Skeletal muscle tissue (tissue), 4 donors: ENCODE results near the gene PUS10. TPM values are rescaled to one million over a fixed set of nuclear protein-coding genes. Genes with fewer than 3 reads are reported as not detected.
"Not testable (repeated sequence)": the region's sequence is repeated elsewhere in the genome, so short reads cannot be mapped to it uniquely, and the experiment has no call there.

Experiments
- H3K27ac ChIP-seq: one replicate; pipeline ENCODE4 v1.7.0; 2013; ENCODE audit warnings: mild to moderate bottlenecking, low read depth, low read length, inconsistent platforms
- H3K27me3 ChIP-seq, 3 donors: one replicate each; pipeline ENCODE4 v1.7.0; 2013; ENCODE audit warnings: low read length in 3 of 3; ENCODE audit not compliant: control insufficient read depth in 3 of 3, insufficient read depth in 3 of 3
- H3K36me3 ChIP-seq, 3 donors: one replicate each; pipeline ENCODE4 v1.7.0; 2013; ENCODE audit warnings: low read length in 3 of 3; ENCODE audit not compliant: control insufficient read depth in 3 of 3, insufficient read depth in 3 of 3
- H3K4me1 ChIP-seq, 3 donors: one replicate each; pipeline ENCODE4 v1.7.0; 2013; ENCODE audit warnings: low read length in 3 of 3, mild to moderate bottlenecking in 3 of 3; ENCODE audit not compliant: control insufficient read depth in 3 of 3, insufficient read depth in 3 of 3
- H3K4me3 ChIP-seq, 3 donors: one replicate each; pipeline ENCODE4 v1.7.0; 2013; ENCODE audit warnings: low read length in 3 of 3
- H3K9ac ChIP-seq, 3 donors: one replicate each; pipeline ENCODE4 v1.7.0; 2013; ENCODE audit warnings: low read length in 3 of 3, mild to moderate bottlenecking in 3 of 3, moderate library complexity in 2 of 3, low read depth in 1 of 3
- H3K9me3 ChIP-seq, 3 donors: one replicate each; pipeline ENCODE4 v1.7.0; 2013; ENCODE audit warnings: low read length in 3 of 3; ENCODE audit not compliant: control insufficient read depth in 3 of 3
- total RNA-seq: library from RNA; depleted of rRNA; stranded (reverse); fragments of >200 nt; gene quantifications from one replicate; pipeline ENCODE4 v1.2.3, GENCODE V29; 2014
- donor health status: Osteomylitis.

The PUS10 gene
- total RNA-seq, 1 donor from 2014 or later = 4.7 TPM

GRCh38 chr2:60947056-60947455, 71.0 kb downstream of the PUS10 start:
- H3K27ac ChIP-seq = no peak overlapping the region
- no peak overlapping the region for H3K4me3 ChIP-seq
- H3K9me3 ChIP-seq = no peaks in the 10 kb centered on the region
- H3K4me1 ChIP-seq = no peaks in the 10 kb centered on the region
- H3K9ac ChIP-seq = no peak overlapping the region
- H3K27me3 ChIP-seq = no peaks in the 10 kb centered on the region
- peaks cover 3 to 17% (median 16%) of the 10 kb centered on the region in 3 donors for H3K36me3 ChIP-seq

GRCh38 chr2:60945341-60945740, 72.7 kb downstream of the PUS10 start:
- Histone ChIP-seq H3K36me3 (peaks cover 3 to 15% (median 8%) of the 10 kb centered on the region in 3 donors), H3K4me1 (no peaks in the 10 kb centered on the region), H3K4me3 (no peak overlapping the region), H3K9me3 (no peaks in the 10 kb centered on the region), H3K27ac (no peak overlapping the region), H3K27me3 (no peaks in the 10 kb centered on the region), H3K9ac (no peak overlapping the region)

DNA sequence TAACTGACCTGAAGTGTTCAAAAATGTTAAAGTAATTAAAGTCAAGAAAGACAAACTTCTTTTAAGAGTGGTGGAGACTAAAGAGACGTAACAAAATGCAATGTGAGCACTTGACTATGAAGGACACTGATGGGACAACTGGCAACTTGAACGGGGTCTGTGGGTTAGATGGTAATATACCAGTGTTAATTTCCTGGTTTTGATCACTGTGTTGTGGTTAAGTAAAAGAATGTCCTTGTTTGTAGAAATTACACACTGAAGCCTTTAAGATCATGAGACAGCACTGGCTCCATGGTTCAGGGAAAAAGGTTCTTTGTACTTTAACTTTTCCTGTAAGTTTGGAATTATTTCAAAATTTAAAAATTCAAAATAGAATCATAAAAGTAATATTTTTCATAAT, 78.4 kb downstream of the PUS10 start:
- Histone ChIP-seq H3K27me3 (no peaks in the 10 kb centered on the region), H3K27ac (no peak overlapping the region), H3K36me3 (peaks cover 0 to 13% (median 6%) of the 10 kb centered on the region in 3 donors), H3K4me3 (no peak overlapping the region), H3K9ac (no peak overlapping the region), H3K4me1 (peaks cover 0 to 8% (median 3%) of the 10 kb centered on the region in 3 donors), H3K9me3 (no peaks in the 10 kb centered on the region)

DNA sequence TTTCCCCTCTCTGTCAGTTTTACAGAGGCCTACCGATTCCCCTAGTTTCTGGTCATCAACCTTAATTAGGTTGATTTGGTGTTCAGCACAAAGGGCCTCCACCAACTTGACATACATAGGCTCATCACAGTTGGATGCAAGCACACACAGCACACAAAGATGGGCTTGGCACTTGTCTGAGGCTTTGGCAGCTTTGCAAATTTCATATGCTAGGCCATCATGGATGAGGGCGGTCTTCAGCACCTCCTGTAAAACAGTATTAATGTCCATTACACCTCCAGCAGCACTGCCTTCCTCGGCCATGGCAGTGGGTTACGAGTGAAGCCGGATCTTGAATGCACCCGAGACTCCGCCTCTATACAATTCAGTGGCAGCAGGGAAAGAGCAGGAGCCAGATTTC, 79.8 kb downstream of the PUS10 start:
- Histone ChIP-seq H3K36me3 (peaks cover 0 to 9% (median 6%) of the 10 kb centered on the region in 3 donors), H3K4me1 (peaks cover 0 to 8% (median 3%) of the 10 kb centered on the region in 3 donors)

DNA sequence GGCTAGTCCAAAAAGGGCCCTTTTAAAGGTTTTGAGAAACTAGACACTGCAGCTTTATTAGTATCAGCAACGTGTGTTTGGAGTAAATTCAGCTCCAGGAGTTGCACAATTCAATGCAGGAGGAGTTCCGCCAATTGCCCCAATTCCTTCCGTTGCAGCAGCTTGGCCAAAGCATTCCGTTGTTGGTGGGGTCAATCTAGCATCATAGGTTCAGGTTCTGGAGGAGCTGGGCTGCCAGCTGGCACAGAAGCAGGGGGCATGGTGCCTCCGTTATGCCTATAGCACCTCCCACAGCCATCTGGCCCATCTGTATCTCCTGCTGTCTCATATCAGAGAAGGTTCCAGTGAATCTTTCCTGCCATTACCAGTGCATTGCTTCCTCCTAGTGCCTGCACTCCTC, 81.3 kb downstream of the PUS10 start:
- Histone ChIP-seq H3K27me3 (no peaks in the 10 kb centered on the region), H3K36me3 (peaks cover 0 to 10% (median 6%) of the 10 kb centered on the region in 3 donors), H3K9ac (no peak overlapping the region), H3K4me3 (no peak overlapping the region), H3K27ac (no peak overlapping the region), H3K9me3 (no peaks in the 10 kb centered on the region), H3K4me1 (peaks cover 0 to 8% (median 3%) of the 10 kb centered on the region in 3 donors)

More for the DNA sequence above, 79.8 kb downstream of the PUS10 start:
- H3K9me3 ChIP-seq = no peaks in the 10 kb centered on the region
- no peaks in the 10 kb centered on the region for H3K27me3 ChIP-seq
- no peak overlapping the region for H3K4me3 ChIP-seq
- no peak overlapping the region for H3K27ac ChIP-seq
- no peak overlapping the region for H3K9ac ChIP-seq

DNA sequence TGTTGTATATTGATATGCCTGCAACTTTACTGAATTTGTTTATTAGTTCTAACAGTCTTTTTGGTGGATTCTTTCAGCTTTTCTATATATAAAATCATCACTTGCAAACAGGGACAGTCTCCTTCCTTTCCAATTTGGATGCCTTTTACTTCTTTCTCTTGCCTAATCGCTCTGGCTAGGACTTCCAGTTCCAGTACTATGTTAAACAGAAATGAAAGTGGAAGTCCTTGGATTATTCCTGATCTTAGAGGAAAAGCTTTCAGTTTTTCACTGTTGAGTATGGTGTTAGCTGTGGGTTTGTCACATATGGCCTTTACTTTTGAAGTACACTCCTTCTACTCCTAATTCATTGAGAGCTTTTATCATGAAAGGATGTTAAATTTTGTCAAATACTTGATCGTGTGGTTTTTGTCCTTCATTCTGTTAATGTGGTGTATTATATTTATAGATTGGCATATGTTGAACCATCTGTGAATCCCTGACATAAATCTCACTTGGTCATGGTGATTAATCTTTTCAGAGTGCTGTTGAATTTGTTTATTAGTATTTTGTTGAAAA, 83.8 kb downstream of the PUS10 start:
- Histone ChIP-seq H3K36me3 (peaks cover 0 to 8% (median 6%) of the 10 kb centered on the region in 3 donors), H3K27ac (no peak overlapping the region)

GRCh38 chr2:60932954-60933353, 85.1 kb downstream of the PUS10 start:
- no peak overlapping the region for H3K4me3 ChIP-seq
- peaks cover 0 to 6% (median 0%) of the 10 kb centered on the region in 3 donors for H3K36me3 ChIP-seq
- no peaks in the 10 kb centered on the region for H3K9me3 ChIP-seq
- H3K27me3 ChIP-seq = no peaks in the 10 kb centered on the region
- H3K9ac ChIP-seq = no peak overlapping the region
- peaks cover 0 to 8% (median 3%) of the 10 kb centered on the region in 3 donors for H3K4me1 ChIP-seq
- no peak overlapping the region for H3K27ac ChIP-seq

More for the DNA sequence above, 83.8 kb downstream of the PUS10 start:
- H3K9ac ChIP-seq = no peak overlapping the region
- H3K4me1 ChIP-seq = peaks cover 0 to 8% (median 3%) of the 10 kb centered on the region in 3 donors
- no peaks in the 10 kb centered on the region for H3K27me3 ChIP-seq
- H3K4me3 ChIP-seq = no peak overlapping the region
- H3K9me3 ChIP-seq = no peaks in the 10 kb centered on the region

GRCh38 chr2:60932061-60932460, 86.0 kb downstream of the PUS10 start:
- H3K4me1 ChIP-seq, H3K36me3 ChIP-seq, H3K9ac ChIP-seq: not testable (repeated sequence)

GRCh38 chr2:60926741-60927552, 91.1 kb downstream of the PUS10 start:
- H3K27ac ChIP-seq = no peak overlapping the region

More at GRCh38 chr2:60932061-60932460, 86.0 kb downstream of the PUS10 start:
- H3K9me3 ChIP-seq, H3K27ac ChIP-seq, H3K27me3 ChIP-seq, H3K4me3 ChIP-seq: not testable (repeated sequence)

More at GRCh38 chr2:60926741-60927552, 91.1 kb downstream of the PUS10 start:
- H3K27me3 ChIP-seq = no peaks in the 10 kb centered on the region
- H3K4me1 ChIP-seq = no peaks in the 10 kb centered on the region
- H3K36me3 ChIP-seq = peaks cover 10 to 24% (median 23%) of the 10 kb centered on the region in 3 donors
- H3K4me3 ChIP-seq = no peak overlapping the region
- H3K9me3 ChIP-seq = no peaks in the 10 kb centered on the region
- no peak overlapping the region for H3K9ac ChIP-seq
